GM12873 (cell line): ENCODE results near the gene ATF3.

Experiments used
- TF ChIP-seq, protein P1 (sequence below): IDR thresholded peaks from 2 replicates; pipeline ENCODE4 v1.5.1; 2012; ENCODE audit warnings: low read depth, mild to moderate bottlenecking, moderate library complexity, low read length, control low read depth; ENCODE audit not compliant: insufficient read depth; ENCODE audit errors: missing control alignments

The ATF3 gene

DNA sequence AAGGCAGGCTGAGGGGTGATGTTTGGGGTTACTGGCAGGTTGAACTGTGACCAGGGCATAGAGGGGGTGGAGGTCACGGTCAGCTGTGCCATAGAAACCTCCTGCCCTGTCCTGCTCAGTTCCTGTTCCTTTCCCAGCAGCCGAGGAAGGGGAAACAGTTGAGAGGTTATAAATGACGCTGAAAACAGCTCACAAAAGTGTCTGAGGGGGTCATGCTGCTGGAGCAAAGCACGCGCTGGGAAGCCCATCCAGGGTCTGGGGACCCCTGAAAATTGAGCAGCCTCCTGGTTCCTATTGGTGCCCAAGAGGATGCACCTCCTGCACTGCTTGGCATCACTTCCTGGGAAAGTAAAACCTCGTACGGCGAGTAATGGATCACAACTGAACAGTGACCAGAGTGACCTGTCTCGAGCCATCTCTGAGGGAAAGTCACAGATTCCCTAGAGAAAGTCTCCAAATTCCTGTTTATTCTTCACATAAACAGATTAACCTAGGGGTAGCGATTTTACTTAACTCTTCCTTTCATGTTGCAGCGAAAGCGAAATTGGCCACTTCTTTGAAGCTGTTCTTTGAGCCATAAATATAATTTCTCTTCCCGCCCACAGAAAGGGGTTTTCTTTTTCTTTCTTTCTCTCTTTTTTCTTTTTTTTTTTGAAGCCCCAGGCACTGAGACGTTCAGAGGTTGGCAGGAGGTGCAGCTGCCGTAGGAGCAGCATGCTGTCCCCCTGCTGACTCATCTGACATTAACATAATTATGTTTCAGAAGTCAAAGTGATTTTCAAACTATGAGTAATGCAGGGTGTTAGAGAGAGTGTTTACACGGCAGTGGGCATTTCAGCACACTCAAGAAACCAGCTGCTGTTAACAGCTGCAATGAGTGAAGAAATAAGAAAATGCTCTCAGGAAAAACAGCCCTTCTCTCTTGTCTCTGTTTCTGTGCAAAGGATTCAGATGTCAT lies 41.8 kb upstream of the ATF3 start:
- TF ChIP-seq, protein P1, sequence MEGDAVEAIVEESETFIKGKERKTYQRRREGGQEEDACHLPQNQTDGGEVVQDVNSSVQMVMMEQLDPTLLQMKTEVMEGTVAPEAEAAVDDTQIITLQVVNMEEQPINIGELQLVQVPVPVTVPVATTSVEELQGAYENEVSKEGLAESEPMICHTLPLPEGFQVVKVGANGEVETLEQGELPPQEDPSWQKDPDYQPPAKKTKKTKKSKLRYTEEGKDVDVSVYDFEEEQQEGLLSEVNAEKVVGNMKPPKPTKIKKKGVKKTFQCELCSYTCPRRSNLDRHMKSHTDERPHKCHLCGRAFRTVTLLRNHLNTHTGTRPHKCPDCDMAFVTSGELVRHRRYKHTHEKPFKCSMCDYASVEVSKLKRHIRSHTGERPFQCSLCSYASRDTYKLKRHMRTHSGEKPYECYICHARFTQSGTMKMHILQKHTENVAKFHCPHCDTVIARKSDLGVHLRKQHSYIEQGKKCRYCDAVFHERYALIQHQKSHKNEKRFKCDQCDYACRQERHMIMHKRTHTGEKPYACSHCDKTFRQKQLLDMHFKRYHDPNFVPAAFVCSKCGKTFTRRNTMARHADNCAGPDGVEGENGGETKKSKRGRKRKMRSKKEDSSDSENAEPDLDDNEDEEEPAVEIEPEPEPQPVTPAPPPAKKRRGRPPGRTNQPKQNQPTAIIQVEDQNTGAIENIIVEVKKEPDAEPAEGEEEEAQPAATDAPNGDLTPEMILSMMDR: no peak

DNA sequence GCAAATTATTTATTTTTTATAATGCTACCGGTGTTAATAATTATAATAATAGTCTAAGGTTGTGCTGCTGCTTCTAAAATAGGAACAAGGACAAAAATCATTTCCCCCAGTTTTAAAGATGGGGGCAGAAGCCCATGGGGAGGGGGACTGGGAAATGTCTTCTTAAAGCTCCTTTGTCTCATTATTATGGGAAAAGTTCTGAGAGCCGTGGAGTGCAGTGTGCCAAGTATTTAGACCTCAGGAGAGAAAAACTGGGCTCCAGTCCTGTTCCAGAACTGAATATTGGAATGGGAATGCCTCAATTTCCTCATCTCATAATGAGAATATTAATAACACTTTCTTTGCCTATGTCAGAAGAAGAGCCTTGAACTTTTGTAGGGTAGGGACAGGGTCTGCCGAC lies 40.9 kb upstream of the ATF3 start:
- TF ChIP-seq, protein P1: no peak

DNA sequence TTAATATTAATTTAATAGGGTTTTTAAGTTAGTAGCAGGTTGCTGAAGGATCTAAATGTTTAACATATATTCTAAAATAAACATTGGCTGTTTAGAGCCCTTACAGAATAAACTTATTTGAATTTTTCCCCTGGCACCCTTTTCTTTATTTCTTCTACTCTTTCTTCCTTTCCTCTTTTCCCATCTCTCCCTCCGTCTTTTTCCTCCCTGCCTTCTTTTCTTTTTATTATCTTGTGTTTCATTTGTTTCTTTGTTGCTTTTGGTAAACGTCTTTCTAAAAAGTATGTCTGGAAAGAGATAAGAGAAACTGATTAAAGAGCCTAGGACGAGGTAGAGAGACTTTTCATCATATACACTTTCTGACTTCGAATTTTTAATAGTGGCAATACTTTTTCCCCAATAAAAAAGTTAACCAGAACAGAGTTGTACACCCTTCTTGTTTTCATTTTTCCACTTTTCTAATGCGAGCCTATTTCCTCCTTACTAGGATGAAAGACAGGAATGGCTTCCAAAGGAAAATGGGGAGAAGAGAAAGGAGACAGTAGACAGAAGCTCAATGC lies 39.5 kb upstream of the ATF3 start:
- TF ChIP-seq, protein P1: no peak

DNA sequence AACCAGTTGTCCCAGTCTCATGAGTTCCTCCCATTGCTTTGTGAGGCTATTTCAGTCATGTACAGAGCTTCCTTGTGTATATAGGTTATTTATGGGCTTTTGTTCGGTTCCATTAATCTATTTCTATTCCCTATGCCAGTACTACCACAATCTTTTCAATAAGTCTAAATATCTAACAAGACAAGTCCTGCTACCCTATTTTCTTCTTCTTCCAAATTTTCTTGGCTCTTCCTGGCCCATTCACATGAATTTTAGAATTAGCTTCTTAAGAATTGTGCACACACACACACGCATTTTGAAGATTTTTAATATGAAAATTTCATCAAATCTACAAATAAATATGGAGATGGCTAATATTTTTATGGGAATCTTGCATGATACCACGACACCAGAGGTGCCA lies 33.8 kb upstream of the ATF3 start:
- TF ChIP-seq, protein P1: no peak

DNA sequence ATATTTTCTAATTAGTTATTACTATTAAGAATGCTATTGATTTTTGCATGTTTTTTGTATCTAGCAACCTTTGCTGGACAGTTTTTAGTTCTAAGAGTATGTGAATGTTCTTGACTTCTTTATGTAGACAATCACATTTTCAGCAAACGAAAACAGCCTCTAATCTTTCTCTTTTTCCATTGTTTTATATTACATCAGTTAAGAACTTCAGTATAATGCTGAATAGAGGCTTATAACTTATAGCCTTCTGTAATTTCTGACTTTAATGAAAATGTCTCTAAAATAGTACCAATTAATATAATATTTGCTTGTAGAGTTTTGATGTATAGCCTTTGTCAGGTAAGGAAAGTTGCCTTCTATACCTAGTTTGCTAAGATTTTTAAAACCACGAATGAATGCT lies 33.2 kb upstream of the ATF3 start:
- TF ChIP-seq, protein P1: no peak

DNA sequence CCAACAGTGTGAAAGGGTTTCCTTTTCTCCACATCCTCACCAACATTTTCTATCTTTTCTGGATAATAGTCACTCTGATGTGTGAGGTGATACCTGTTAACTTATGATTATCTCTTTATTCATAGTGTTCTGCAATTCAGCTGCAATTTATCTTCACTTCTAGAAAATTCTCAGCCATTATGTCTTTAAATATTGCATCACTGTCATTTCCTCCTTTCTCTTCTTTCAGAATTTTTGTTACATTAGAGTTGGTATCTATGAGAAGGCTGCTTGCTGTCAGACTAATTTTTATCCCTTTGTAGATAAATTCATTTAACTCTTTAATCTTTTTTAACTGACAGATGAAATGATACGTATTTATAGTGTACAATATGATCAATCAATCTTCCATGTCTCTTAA lies 30.5 kb upstream of the ATF3 start:
- TF ChIP-seq, protein P1: no peak

DNA sequence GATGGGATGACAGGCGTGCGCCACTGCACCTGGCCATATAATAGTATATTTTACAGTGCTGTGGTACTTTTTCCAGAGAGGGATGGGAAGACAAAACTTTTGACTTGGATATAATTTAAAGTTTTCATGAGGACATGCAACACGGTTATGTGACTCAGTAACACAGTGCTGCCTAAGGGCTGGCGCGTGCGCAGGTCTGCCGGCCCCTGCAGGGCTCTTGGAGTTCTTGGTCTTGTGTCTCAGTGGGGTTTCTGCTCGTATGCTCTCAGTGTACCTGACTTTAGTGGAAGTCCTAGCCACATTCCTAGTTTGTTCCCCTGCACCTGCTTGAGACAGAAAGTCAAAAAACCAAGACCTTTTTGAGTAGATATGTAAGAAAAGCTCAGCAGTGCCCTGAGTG lies 27.5 kb upstream of the ATF3 start:
- TF ChIP-seq, protein P1: no peak
